ENCODE results near the gene SERPINA5.

GRCh38 chr14:94571395-94571794 is 9.8 kb upstream of the SERPINA5 start:
- TF ChIP-seq CTCF (IDR thresholded peaks at IDR 0.05) (no peak), KAT7 (CRISPR knock-in tag; IDR thresholded peaks at IDR 0.05; ENCODE audit: borderline replicate concordance) (no peak), ZNF512 (CRISPR knock-in tag; IDR thresholded peaks at IDR 0.05; ENCODE audit: borderline replicate concordance) (no peak), ZNF281 (CRISPR knock-in tag; IDR thresholded peaks at IDR 0.05) (no peak), CREB1 (CRISPR knock-in tag; IDR thresholded peaks at IDR 0.05) (no peak)

All from WTC11 (cell line).